ENCODE measurements around the gene FKBP1A. TPM values are rescaled to one million over a fixed set of nuclear protein-coding genes. Genes with fewer than 3 reads are reported as not detected.

Gene FKBP1A
- 103 and 178 TPM in 2 replicates for total RNA-seq

DNA sequence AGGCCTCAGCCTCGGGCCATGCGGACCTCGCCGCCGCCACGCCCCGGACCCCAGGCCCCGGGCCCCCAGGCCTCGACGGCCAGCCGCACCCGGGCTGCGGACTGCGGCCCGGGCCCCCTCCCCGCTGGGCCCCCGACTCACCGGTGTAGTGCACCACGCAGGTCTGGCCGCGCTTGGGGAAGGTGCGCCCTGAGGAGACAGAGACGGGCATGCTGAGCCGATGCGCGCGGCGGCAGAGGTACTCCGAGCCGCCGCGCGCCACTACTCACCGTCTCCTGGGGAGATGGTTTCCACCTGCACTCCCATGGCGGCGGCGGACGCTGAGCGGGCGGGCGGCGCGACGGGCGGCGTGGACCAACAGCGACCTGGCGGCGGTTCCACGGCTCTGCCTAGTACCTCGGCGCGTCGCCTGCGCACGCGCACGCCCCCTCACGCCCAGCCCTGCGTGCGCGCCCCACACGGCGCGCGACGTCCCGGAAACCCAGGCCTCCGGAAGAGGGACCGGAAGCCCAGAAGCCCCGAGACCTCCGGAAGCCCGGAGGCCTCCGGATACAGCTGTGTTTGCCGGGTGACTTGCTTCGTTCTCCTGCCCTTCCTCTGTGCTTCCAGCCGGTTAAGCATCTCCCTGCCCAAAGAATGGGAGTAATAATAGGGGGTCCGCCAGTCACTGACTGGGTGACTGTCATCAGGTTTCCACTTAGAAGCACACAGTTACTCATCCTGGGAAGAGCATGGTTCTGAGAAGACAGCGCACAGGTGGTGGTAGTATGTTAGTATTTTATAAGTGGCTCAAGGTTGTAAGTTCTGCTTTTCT, at the start of gene FKBP1A:
Gene FKBP1A (minus strand): TSS at position 362 of the 814 bp plus-strand sequence. CDS start 56 bp downstream, at position 306.

GRCh38 chr20:1328680-1329330, 64.0 kb downstream of the FKBP1A start, which contains the start of gene SDCBP2:
Gene SDCBP2, minus strand, starts transcription at chr20:1329139. Its CDS starts 8,723 bp downstream, at chr20:1320416.

Other genes starting within 250 kb of the FKBP1A start
- 0.14 TPM in 1 of 2 replicates, not detected in the other for gene TMEM74B, start 208.1 kb downstream of the FKBP1A start, total RNA-seq
- not detected in 2 replicates for gene C20orf202, start 189.6 kb downstream of the FKBP1A start, total RNA-seq
- 0.14 and 0.59 TPM in 2 replicates for gene RAD21L1, start 167.0 kb downstream of the FKBP1A start, total RNA-seq
- gene SNPH, start 126.8 kb downstream of the FKBP1A start, total RNA-seq = 11.6 and 13.5 TPM in 2 replicates
- 1.2 and 1.8 TPM in 2 replicates for gene SDCBP2, start 63.9 kb downstream of the FKBP1A start, total RNA-seq
- 19.9 and 31.2 TPM in 2 replicates for gene NSFL1C, start 73.8 kb upstream of the FKBP1A start, total RNA-seq
- not detected in 2 replicates for gene SIRPB2, start 98.4 kb upstream of the FKBP1A start, total RNA-seq
- gene SIRPD, start 164.7 kb upstream of the FKBP1A start, total RNA-seq = not detected in 2 replicates
- gene SIRPB1, start 227.0 kb upstream of the FKBP1A start, total RNA-seq = 0.42 and 2.1 TPM in 2 replicates